ENCODE data around the gene FRMD4A. TPM values are rescaled to one million over a fixed set of nuclear protein-coding genes. Genes with fewer than 3 reads are reported as not detected.
A peak's percentile ranks its signal among the peaks of the same experiment; 100 is the strongest.

The FRMD4A gene
- total RNA-seq, 2 donors from 2014 or later: 22.3 to 22.4 TPM

DNA sequence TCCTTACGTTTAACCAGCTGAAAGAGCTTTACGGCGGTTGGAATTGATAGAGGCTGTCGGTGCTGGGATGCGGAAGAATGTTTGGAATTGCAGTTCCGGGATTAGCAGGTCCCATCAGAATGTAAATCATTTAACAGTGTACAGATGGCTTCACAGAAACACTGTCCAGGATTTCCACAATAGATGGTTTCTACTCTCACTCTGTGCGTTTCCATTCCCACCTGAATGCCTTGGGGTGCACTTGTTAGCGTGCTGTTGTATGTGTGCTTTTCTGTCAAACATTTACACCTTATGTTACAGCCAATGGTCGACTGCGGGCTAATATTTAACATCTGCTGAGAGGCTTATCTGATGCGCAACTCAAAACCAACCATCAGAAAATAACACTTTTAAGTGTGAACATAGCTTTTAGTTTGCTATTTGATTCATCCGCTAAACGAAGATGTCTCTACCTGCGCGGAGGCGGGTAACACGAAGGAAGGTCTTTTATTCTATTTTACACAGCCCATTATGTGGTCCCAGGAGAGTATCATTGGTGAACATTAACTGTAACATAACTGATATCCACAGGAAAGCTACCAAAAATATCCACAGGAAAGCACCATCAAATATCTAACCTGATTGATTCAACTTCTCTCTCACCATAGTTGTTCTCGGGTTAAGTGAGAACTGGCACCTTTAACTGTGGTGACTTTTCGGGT, 564.9 kb downstream of the FRMD4A start:
- no peak overlapping the region for H3K9ac ChIP-seq (ENCODE audit: extremely low read depth, low read length, poor library complexity, severe bottlenecking)
- H3K4me1 ChIP-seq (ENCODE audit: control insufficient read depth, insufficient read depth, low read length): no peaks in the 10 kb centered on the region
- H3K4me3 ChIP-seq (ENCODE audit: low read length): no peak overlapping the region
- no peak overlapping the region for H3K4me3 Mint-ChIP-seq
- WGBS, 2 experiments (ENCODE audit: insufficient coverage in 1 of 2, insufficient read length in 1 of 2): 93 to 96% methylated on average over 14 to 19 of the region's 19 CpGs
- no peaks in the 10 kb centered on the region for H3K36me3 ChIP-seq (ENCODE audit: control insufficient read depth, insufficient read depth, low read length)
- DNase-seq: no peak
- no peak overlapping the region for H3K27ac Mint-ChIP-seq
- H3K36me3 Mint-ChIP-seq (ENCODE audit: low read depth): no peaks in the 10 kb centered on the region
- H3K27me3 Mint-ChIP-seq (ENCODE audit: insufficient read depth): no peaks in the 10 kb centered on the region
- no peaks in the 10 kb centered on the region for H3K27me3 ChIP-seq (ENCODE audit: control insufficient read depth, insufficient read depth, low read length, poor library complexity, severe bottlenecking)
- TF ChIP-seq, protein P1, sequence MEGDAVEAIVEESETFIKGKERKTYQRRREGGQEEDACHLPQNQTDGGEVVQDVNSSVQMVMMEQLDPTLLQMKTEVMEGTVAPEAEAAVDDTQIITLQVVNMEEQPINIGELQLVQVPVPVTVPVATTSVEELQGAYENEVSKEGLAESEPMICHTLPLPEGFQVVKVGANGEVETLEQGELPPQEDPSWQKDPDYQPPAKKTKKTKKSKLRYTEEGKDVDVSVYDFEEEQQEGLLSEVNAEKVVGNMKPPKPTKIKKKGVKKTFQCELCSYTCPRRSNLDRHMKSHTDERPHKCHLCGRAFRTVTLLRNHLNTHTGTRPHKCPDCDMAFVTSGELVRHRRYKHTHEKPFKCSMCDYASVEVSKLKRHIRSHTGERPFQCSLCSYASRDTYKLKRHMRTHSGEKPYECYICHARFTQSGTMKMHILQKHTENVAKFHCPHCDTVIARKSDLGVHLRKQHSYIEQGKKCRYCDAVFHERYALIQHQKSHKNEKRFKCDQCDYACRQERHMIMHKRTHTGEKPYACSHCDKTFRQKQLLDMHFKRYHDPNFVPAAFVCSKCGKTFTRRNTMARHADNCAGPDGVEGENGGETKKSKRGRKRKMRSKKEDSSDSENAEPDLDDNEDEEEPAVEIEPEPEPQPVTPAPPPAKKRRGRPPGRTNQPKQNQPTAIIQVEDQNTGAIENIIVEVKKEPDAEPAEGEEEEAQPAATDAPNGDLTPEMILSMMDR (conservative IDR thresholded peaks at IDR 0.05): no peak
- no peaks in the 10 kb centered on the region for H3K9me3 Mint-ChIP-seq
- no peak overlapping the region for H3K27ac ChIP-seq (ENCODE audit: low read depth, low read length)
- no peaks in the 10 kb centered on the region for H3K9me3 ChIP-seq (ENCODE audit: control insufficient read depth, low read length)
- H3K4me1 Mint-ChIP-seq: peaks cover 13% of the 10 kb centered on the region

DNA sequence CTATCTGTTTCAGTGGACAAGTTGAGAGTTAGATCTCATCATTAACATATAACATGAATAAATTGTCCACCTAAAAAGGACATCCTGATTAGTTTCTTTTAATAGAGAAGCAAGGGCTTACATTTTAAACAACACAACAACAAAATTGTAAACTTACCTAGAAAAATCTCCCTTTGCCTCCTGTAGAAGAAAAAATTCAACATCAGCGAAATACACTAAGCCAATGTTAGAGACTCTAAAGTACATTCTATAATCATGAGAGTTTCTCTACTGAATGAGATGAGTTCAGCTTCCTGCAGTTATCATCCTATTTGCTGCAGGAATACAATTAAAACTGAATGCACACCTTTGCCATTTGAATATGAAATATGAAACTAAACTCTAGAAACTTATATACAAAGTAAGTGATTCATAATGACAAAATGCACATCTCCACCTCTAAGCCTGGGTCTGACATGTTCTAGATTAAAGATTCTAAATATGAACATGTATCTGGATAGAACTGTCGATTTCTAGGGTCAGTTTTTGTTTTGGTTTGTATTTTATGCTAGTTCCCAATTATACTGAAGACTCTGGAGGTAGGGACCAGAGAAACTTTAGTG, 569.1 kb downstream of the FRMD4A start:
- Histone ChIP-seq H3K27me3 (ENCODE audit: control insufficient read depth, insufficient read depth, low read length, poor library complexity, severe bottlenecking) (no peaks in the 10 kb centered on the region), H3K9ac (ENCODE audit: extremely low read depth, low read length, poor library complexity, severe bottlenecking) (no peak overlapping the region), H3K27ac (ENCODE audit: low read depth, low read length) (no peak overlapping the region), H3K4me3 (ENCODE audit: low read length) (no peak overlapping the region), H3K36me3 (ENCODE audit: control insufficient read depth, insufficient read depth, low read length) (no peaks in the 10 kb centered on the region), H3K9me3 (ENCODE audit: control insufficient read depth, low read length) (no peaks in the 10 kb centered on the region), H3K4me1 (ENCODE audit: control insufficient read depth, insufficient read depth, low read length) (peaks cover 13% of the 10 kb centered on the region)
- DNase-seq: no peak
- Mint-ChIP-seq H3K4me3 (no peak overlapping the region), H3K9me3 (no peaks in the 10 kb centered on the region), H3K27me3 (ENCODE audit: insufficient read depth) (no peaks in the 10 kb centered on the region), H3K27ac (no peak overlapping the region), H3K36me3 (ENCODE audit: low read depth) (no peaks in the 10 kb centered on the region), H3K4me1 (peaks cover 19% of the 10 kb centered on the region)
- TF ChIP-seq, protein P1 (conservative IDR thresholded peaks at IDR 0.05): no peak
- WGBS, 2 experiments (ENCODE audit: insufficient coverage in 1 of 2, insufficient read length in 1 of 2): 93 to 100% methylated on average over 1 to 2 of the region's 2 CpGs

DNA sequence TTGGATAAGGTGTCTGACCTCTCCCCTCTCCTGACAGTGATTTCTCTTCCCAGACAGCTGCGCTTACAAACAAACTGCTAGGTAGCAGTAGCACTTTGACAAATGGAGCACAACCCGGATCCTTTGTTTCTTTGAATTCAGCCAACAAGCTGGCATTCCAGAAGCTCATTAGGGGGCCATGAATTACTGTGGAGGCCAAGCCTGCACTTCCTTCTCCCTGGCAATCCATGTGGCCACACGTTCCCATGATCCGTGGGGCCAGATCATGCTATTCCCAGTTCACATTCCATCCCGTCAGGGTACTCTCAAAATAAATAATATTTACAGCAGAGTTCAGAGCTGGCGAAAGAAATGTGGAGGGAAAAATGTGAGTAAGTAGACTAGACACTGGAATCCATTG, 571.6 kb downstream of the FRMD4A start:
- Histone ChIP-seq H3K27ac (ENCODE audit: low read depth, low read length) (peak overlapping the region; percentile 86), H3K27me3 (ENCODE audit: control insufficient read depth, insufficient read depth, low read length, poor library complexity, severe bottlenecking) (no peaks in the 10 kb centered on the region), H3K9me3 (ENCODE audit: control insufficient read depth, low read length) (no peaks in the 10 kb centered on the region), H3K36me3 (ENCODE audit: control insufficient read depth, insufficient read depth, low read length) (no peaks in the 10 kb centered on the region), H3K4me1 (ENCODE audit: control insufficient read depth, insufficient read depth, low read length) (peaks cover 13% of the 10 kb centered on the region), H3K4me3 (ENCODE audit: low read length) (no peak overlapping the region), H3K9ac (ENCODE audit: extremely low read depth, low read length, poor library complexity, severe bottlenecking) (no peak overlapping the region)
- H3K4me1 Mint-ChIP-seq: peaks cover 19% of the 10 kb centered on the region
- no peak overlapping the region for H3K4me3 Mint-ChIP-seq
- TF ChIP-seq, protein P1 (conservative IDR thresholded peaks at IDR 0.05): no peak
- H3K27me3 Mint-ChIP-seq (ENCODE audit: insufficient read depth): no peaks in the 10 kb centered on the region
- peak; percentile 77 for DNase-seq
- H3K36me3 Mint-ChIP-seq (ENCODE audit: low read depth): no peaks in the 10 kb centered on the region
- 0 to 48% methylated on average over 1 to 5 of the region's 6 CpGs for WGBS, 2 experiments (ENCODE audit: insufficient coverage in 1 of 2, insufficient read length in 1 of 2)
- H3K9me3 Mint-ChIP-seq: no peaks in the 10 kb centered on the region
- peak overlapping the region; percentile 89 for H3K27ac Mint-ChIP-seq

Data from endodermal cell (in vitro differentiated cells).